NCI-H460 (cell line): ENCODE measurements around the gene MAP3K21. TPM values are rescaled to one million over a fixed set of nuclear protein-coding genes. Genes with fewer than 3 reads are reported as not detected.

Source experiments
- DNase-seq: peaks from one replicate; pipeline ENCODE4 v3.0.0-alpha.2; 2016; ENCODE audit warnings: low read depth; ENCODE audit errors: extremely low read depth
- total RNA-seq: library from RNA; depleted of rRNA; stranded (reverse); fragments of >200 nt; shearing (Covaris generic); gene quantifications from 2 replicates; pipeline ENCODE4 v1.2.3, GENCODE V29; 2014

MAP3K21 gene
- total RNA-seq, 1 experiment from 2014 or later: 21.6 TPM

DNA sequence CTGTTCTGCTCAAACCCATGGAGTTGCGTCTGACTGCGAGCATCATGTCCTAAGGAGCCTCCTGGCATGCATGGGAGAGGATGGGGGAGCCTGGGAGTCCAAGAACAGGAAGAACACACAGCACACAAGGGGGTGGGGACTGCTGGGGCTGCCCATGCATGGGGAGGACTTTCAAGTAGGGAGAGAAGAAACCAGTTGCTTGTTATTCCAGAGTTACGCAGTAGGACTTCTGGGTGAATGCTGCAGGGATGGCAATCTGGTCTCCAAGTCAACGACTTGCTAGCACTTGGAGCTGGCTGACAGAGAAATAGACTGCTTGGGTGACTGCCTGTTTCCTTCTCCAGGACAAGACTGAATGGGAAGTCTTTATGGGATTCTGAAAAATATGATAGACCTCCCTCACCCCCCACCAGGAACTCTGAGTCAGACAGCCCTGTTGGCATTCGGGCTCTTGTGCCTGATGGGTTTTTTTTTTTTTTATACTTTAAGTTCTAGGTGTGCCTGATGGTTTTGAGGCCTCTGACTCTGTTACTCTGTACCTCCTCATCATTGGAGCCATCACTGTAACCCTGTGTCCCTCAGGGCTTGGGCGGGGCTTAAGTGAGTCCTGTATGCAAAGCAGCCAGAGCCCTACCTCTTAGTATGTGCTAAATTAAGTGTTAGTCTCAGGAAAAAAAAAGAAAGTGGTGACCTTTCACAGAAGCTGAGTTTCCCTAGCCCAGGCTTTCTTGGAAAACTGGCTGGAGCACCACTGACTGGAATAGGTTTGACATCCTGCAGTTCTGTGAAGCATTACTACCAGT, 30.3 kb downstream of the MAP3K21 start:
- DNase-seq: no peak

- DNase-seq: no peak
Observed at GRCh38 chr1:233359431-233359830, 31.9 kb downstream of the MAP3K21 start.

DNA sequence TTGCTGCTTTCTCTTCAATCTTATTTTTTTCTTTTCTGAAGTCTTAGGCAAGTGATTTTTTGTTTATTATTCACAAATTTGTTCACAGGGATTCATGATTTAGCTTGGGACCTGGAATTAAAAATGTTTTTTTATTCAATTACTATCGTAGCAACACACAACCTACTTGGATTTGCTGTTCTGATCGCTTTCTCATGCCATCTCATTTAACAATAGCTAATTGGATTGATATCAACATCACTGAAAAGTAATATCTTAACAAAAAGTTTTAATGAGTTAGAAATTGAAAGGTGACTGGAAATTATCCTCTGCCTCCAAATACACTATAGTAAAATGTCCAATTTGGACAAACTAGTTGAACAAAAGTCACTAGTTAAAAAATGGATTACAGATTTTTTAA, 32.4 kb downstream of the MAP3K21 start:
- DNase-seq: no peak

GRCh38 chr1:233360525-233361102, 33.1 kb downstream of the MAP3K21 start:
- DNase-seq: no peak

- no peak for DNase-seq
Observed at GRCh38 chr1:233361876-233362275, 34.4 kb downstream of the MAP3K21 start.

GRCh38 chr1:233362743-233363142, 35.2 kb downstream of the MAP3K21 start:
- no peak for DNase-seq

- DNase-seq: no peak
Observed at GRCh38 chr1:233364026-233364425, 36.5 kb downstream of the MAP3K21 start.

DNA sequence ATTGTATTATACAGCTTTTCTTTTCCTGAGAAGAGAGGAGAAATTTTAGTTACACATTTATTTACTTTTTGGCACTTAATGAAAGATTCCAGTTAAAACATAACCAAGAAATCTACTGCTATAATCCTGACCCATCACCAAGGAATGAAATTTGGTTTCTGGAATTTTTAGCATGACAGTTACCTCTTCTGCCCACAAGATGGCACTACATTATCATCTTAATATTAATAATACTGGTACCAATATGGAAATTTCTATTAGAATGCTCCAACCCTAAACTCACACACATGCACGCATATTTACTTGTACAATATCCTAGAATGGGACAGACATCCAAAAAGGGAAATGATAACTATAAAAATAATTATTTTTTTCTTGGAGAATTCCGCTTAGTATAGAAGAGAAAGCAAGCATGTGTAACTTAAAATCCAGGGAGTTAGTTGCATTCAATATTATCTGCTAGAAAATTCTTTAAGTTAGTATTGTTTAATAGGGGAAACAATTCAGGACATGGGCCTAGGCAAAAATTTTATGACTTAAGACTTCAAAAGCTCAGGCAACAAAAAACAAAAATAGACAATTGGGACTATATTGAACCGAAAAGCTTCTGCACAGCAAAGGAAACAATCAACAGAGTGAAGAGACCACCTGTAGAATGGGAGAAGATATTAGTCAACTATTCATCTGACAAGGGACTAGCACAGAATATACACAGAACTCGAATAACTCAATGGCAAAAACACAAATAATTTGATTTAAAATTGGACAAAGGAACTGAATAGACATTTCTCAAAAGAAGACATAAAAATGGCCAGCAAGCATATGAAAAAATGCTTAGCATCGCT, 37.4 kb downstream of the MAP3K21 start:
- peak; percentile 21 for DNase-seq

DNA sequence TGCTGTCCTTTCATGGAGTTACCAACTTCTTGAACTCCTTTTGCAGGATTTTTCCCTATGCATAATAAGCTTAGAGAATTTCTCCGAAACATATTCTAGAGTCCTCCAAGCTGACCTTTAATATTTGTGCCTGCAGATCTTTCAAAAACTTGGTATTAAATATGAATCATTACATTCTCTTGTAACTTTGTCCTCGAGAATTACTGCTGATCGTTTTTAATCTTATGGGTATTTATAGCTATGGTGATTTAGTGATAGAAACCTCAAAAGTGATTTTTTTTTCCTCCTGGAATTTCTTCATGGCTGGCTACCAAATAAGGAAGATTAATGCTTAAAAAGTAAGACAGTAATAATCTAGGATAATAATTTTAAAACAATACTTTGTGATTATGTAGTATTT, 39.1 kb downstream of the MAP3K21 start:
- DNase-seq: no peak

GRCh38 chr1:233367057-233367803, 39.7 kb downstream of the MAP3K21 start:
- DNase-seq: no peak

DNA sequence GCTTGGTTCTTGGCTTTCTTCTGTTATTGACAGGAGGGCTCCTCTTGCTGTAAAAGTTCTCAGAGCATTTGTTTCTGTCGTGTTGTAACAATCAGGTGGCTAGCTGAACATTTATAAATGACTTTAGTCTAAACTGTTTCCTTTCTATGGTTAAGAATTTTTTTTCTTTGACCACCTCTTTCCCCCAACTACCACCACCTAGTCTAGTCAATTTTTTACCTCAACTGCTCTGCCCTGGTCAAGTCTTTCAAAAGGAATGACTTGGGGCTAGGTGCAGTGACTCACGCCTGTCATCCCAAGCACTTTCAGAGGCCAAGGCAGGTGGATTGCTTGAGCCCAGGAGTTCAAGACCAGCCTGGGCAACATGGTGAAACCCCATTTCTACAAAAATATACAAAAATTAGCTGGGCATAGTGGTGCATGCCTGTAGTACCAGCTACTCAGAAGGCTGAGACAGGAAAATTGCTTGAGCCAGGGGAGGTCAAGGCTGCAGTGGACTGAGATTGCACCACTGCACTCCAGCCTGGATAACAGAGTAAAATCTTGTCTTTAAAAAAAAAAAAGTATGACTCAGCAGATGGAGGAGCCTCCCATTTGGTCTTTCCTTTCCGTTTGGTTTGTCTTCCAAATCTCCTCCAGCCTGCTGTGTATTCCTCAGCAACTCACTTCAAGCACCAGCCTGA, 40.7 kb downstream of the MAP3K21 start:
- DNase-seq: peak; percentile 8

DNA sequence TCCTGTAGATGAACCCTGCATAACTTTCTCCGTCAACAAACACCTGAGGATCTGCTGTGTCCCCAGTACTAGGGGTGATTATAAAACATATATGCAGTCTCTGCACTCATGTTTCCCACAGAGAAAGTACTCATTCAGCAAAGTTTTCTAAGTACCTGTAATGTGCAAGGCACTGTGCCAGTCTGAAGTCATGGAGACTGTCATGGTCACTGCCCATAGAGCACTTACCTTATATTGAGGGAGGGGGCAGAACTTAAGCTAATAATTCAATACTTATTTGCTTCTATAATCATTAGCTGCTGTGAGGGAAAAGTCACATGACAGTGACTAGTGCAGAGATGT, 41.2 kb downstream of the MAP3K21 start:
- no peak for DNase-seq

- no peak for DNase-seq
Observed at GRCh38 chr1:233372218-233373120, 44.9 kb downstream of the MAP3K21 start.

GRCh38 chr1:233373226-233373625, 45.7 kb downstream of the MAP3K21 start:
- no peak for DNase-seq

DNA sequence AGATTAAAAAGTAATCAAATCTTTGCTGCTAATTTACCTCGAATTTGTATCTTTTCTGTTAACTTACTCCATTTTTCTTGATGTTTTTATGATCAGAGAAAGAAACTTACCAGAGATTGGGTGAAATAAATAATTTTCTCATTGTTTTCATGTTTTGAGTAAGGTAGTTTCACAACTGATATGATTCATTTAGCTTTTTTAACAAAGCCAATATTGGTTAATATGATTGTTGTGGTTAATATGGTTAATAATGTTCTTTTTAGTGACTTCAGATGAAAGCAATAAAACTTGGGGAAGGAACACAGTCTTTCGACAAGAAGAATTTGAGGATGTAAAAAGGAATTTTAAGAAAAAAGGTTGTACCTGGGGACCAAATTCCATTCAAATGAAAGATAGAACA, 48.1 kb downstream of the MAP3K21 start:
- no peak for DNase-seq

- no peak for DNase-seq
Observed at GRCh38 chr1:233376382-233377110, 49.0 kb downstream of the MAP3K21 start.

DNA sequence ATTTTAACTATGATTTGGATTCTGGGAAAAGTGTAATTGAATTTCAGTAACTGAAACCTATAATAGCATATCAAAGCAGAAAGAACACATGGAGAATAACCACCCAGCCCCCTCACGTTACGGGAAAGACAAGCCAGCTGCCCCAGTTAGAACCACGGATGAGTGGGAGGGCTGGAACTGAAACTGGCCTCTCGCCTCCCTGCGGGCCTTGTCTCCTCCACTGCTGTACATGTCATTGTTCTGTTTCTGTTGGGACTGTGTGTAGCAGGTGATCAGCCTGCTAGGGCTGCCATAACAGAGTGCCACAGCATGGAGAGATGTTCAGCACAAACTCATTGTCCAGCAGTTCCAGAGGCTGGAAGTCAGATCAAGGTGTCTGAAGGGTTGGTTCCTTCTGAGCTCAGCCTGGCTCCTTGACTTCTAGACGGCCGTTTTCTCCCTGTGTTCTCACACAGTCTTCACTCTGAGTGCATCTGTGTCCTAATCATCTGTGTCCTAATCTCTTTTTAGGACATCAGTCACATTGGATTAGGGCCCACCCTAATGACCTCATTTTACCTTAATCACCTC, 52.4 kb downstream of the MAP3K21 start:
- no peak for DNase-seq

DNA sequence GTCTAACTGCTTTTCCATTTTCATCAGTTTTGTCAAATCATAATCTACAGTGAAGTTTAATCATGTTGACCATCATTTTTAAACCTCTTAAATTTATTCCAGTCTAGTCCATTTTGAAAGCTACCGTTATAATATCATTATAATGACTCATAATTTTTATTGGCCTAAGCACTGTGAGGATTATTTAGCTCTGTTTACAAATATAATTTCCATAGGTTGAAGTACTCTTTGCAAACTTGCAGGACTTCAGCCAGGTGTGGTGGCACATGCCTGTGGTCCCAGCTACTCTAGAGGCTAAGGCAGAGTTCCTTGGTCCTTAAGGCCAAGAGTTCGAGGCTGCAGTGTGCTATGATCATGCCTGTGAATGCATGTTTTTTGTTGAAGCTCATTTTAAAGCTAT, 54.3 kb downstream of the MAP3K21 start:
- no peak for DNase-seq
